Stimulated activated CD4-positive, alpha-beta T cell treated with anti-CD3 and anti-CD28 coated beads, TNF-alpha, amount 100 ng/mL, for 1 hour (primary cell): ENCODE results near the gene RPL32.
"Not testable (repeated sequence)": the region's sequence is repeated elsewhere in the genome, so short reads cannot be mapped to it uniquely, and the experiment has no call there.

Experiments used
- DNase-seq, 3 donors: peaks; one replicate each; pipeline ENCODE4 v3.0.0-alpha.2; 2020; ENCODE audit warnings: low read depth in 3 of 3, low spot score in 1 of 3

RPL32 gene

DNA sequence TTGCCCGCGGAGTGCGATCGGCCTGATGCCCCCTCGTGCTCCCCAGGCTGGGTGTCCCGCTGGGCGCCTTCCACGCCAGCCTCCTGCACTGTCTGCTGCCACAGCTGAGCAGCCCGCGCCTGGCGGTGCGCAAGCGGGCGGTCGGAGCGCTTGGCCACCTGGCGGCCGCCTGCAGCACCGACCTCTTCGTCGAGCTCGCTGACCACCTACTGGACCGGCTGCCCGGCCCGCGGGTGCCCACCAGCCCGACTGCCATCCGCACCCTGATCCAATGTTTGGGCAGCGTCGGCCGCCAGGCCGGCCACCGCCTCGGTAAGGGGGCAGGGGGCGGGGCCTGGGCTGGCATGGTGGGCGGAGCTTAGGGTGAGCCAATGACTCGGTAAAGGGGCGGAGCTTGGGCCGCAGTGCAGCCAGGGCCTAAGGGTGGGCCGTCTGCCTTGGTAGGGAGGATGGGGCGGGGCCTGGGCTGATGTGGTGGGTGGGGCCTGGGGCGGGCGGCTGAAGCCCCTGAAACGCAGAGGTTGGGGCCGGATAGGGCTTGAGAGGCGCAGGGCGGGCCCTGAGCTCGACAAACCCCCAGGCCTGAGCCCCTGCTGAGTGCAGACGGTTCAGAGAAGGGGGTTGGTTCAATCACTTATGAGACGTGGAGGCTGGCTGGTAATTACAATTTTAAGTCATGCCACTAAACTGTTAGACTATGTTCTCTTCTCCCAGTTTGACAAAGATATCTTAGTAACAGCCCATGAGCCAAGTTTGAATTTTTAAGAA is 31.2 kb downstream of the RPL32 start:
- peak; percentile 83 to 93 (median 84) for DNase-seq

- no peak for DNase-seq
Measured at GRCh38 chr3:12809435-12809834, 31.9 kb downstream of the RPL32 start.

- DNase-seq: no peak
Measured at GRCh38 chr3:12809001-12809400, 32.4 kb downstream of the RPL32 start.

DNA sequence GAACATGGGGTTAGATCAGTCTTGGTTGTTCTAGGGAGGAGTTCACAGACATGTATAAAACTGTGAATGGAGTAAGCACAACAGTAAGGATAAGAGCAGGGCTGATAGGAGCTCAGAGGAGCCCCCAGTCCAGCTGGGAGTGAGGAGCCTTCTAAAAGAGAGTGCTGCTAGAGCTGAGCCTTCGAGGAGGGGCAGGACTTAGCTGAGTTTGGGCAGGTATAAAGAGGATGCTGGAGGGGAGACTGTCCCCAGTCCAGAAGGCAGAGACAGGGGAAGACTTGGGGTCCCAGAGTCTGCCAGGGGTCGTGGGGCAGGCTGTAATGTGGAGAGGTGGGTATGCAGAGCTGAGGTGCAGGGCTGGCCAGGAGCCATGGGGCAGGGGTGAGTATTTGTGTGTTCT is 32.8 kb downstream of the RPL32 start:
- no peak for DNase-seq

DNA sequence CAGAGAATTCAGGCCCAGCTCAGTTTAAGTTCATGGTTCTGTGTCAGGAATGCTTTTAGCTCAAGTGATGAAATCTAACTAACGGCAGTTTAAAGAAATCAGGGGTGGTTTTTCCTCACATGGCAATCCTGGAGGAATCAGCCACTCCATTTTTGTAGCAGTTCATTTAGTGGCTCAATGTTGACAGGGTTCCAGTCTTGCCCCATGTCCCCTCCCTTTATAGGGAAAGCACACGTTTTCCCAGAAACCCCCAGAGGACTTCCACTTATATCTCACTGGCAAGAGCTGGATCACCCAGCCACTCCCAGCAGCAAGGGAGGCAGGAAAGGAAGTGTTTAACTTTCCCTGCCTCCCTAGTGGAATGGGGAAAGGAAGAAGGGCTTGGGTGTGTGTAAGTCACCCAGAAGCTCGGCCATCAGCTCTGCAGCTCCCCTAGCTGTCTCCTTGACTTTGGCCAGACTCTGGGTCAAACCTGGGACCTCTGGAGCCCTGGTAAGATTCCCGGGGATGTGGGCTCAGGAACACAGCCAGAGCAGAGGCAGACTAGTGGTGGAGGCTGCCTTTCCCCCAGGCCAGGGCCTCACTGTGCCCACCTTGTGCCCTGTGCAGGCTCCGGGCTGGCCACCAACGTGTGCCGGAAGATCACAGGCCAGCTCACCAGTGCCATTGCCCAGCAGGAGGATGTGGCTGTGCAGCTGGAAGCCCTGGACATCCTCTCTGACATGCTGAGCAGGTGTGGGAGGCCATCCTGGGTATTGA is 33.6 kb downstream of the RPL32 start:
- DNase-seq: no peak

DNA sequence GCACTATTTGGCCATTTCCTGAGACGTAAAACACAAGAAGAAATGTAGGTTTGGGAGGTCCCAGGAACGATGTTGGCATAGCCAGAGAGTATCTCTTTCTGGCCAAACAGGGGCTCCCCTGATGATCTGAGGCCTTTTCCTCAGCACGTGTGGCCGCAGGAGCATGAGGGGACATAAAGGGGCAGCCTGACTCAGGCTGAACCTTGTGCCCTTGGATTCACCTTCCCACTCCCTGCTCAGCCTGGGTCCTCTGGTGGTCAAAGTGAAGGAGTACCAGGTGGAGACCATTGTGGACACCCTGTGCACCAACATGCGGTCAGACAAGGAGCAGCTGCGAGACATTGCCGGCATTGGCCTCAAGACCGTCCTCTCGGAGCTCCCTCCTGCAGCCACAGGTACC is 34.3 kb downstream of the RPL32 start:
- DNase-seq: no peak

- no peak for DNase-seq
Measured at GRCh38 chr3:12803371-12803770, 38.0 kb downstream of the RPL32 start.

DNA sequence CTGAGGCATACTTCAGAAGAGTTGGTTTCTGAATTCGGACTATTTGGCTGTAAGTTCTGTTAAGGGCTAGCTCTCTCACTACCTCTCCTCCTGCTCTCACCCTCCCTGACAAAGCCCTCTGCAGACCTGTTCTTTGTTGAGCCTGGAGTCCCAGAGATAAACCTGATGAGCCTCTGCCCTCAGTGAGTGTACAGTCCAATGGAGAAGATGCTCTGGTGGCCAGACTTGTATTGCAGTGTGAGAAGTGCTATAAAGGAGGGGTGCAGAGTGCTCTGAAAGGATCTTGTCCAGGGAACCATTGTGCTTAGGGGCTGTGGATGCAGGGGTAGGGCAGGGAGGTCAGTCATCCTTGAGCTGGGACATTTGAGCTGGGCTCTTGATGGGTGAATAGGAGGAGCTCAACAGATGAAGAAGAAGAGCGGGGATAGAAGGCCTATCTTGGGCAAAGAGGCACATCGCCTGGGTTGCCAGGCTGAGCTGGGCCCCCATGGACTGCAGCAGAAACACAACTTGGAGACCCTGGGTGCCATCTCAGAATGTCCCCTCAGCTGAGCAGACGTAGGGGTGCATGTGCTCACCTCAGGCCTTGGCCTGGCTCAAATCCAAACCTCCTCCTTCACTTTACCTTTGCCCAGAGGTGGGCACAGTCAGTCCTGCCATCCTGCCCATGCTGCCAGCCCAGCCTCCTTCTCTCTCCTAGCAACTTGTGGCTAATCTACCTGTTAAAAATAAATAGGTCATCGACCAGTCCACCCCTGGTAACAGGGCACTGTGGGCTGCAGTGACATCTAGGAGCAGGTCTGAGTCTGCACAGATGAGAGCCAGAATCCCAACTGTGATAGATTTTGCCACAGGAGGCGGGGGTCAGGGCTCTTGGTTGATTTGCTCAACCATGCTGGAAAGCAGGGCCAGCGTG is 41.6 kb downstream of the RPL32 start:
- no peak for DNase-seq

- DNase-seq: no peak
Measured at GRCh38 chr3:12798559-12799179, 42.7 kb downstream of the RPL32 start.

GRCh38 chr3:12797892-12798558 is 43.3 kb downstream of the RPL32 start:
- DNase-seq: no peak

DNA sequence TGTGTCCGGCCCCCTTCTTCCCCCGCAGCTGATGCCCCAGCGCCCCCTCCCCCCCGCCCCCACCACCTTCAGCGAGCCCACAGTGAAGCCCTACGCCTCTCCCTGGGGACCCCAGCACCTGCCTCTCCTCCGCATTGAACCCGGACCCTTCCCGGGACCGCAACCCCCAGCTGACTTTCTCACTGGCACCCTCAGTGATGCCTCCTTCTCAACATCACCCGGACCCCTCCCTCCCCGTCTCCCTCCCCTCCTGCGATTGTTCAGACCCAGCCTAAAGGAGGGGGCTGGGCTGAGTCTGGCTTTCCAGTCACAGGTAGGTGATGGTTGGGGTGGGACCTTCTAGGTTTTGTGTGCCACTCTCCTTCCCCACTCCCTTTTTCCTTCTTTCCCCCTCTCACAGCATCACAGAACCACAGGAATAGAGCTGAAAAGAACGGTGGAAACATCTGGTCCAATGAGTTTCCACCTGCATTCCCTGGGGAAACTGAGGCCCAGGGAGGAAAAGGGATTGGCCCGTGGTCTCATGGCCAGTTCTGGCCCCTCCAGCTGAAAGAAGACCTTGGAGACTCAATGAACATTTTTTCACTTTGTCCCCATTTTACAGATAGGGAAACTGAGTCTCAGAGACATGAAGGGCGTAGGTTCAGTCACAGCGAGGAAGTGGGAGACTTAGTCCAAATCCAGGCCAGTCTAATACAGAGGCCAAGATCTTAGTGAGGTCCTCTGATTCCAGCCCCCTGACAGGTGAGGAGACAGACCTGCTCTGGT is 44.1 kb downstream of the RPL32 start:
- no peak for DNase-seq

- peak in 1 of 3 donors; percentile 29 for DNase-seq
Measured at GRCh38 chr3:12796171-12797123, 44.9 kb downstream of the RPL32 start, which contains the start of gene CAND2. Gene CAND2, plus strand, starts transcription at chr3:12796680. Its CDS starts 41 bp downstream, at chr3:12796721.

DNA sequence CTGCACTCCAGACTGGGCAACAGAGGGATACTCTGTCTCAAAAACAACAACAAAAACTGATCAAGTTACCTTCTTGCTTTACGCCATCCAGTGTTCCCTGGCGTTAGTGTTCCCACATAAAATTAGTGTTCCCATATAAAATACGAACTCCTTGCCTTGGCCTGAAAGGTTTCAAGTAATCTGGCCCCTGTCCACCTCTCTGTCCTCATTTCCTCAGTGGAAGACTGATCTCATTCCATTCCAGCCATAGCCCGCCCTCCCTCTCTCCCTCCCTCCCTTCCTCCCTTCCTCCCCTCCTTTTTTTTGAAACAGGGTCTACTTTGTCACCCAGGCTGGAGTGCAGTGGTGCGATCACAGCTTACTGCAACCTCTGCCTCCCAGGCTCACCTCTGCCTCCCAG is 47.7 kb downstream of the RPL32 start:
- DNase-seq: no peak

DNA sequence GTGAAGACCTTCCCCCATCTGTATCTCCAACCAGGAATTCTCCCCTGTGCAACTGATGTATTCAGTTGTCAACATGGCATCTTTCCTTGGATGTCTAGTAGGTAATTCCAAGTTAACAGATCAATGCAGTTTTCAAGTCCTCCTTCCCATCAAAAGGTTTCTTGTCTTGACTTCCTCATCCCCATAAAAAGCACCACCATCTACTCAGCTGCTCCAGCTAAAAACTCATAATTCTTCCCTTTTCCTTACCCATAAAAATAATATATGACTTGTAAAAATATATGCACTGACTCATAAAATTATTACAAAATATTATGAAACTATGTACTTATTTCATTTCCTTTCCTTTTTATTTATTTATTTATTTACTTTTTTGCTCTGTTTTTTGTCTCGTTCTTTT is 49.9 kb downstream of the RPL32 start:
- DNase-seq: no peak

GRCh38 chr3:12787967-12788690 is 53.2 kb downstream of the RPL32 start:
- not testable (repeated sequence) for DNase-seq

- DNase-seq: peak in 2 of 3 donors; percentile 34 to 44
Measured at GRCh38 chr3:12787346-12787745, 54.0 kb downstream of the RPL32 start.

DNA sequence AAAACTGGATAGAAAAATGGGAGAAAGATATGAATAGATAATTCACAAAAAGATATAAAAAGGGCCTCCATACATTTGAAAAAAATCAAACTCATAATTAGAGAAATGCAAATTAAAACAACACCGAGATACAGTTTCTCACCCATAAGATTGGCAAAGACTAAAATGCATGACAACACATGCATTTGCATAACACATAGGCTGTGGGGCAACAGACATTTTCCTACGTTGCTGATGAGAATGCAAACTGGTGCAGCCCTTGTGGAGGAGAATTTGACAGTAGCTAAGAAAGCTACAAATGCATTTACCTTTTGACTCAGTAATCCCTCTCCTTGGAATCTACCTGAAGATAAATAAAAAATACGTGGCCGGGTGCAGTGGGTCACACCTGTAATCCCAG is 56.3 kb downstream of the RPL32 start:
- no peak for DNase-seq
